Hematopoietic multipotent progenitor cell treated with erythropoietin and hydrocortisone succinate and interleukin-3 and kit ligand, for 15 days (in vitro differentiated cells): Measurements from ENCODE around the gene DES.

Source experiments
- DNase-seq: peaks from one replicate; pipeline ENCODE4 v3.0.0-alpha.2; 2015; ENCODE audit warnings: low spot score

The DES gene

GRCh38 chr2:219453671-219454590, 35.8 kb downstream of the DES start:
- no peak for DNase-seq

- DNase-seq, result no peak
Observed at GRCh38 chr2:219455581-219455980, 37.4 kb downstream of the DES start.

GRCh38 chr2:219457784-219458369, 39.7 kb downstream of the DES start:
- DNase-seq, result no peak

- no peak for DNase-seq
Observed at GRCh38 chr2:219458996-219459395, 40.8 kb downstream of the DES start.

DNA sequence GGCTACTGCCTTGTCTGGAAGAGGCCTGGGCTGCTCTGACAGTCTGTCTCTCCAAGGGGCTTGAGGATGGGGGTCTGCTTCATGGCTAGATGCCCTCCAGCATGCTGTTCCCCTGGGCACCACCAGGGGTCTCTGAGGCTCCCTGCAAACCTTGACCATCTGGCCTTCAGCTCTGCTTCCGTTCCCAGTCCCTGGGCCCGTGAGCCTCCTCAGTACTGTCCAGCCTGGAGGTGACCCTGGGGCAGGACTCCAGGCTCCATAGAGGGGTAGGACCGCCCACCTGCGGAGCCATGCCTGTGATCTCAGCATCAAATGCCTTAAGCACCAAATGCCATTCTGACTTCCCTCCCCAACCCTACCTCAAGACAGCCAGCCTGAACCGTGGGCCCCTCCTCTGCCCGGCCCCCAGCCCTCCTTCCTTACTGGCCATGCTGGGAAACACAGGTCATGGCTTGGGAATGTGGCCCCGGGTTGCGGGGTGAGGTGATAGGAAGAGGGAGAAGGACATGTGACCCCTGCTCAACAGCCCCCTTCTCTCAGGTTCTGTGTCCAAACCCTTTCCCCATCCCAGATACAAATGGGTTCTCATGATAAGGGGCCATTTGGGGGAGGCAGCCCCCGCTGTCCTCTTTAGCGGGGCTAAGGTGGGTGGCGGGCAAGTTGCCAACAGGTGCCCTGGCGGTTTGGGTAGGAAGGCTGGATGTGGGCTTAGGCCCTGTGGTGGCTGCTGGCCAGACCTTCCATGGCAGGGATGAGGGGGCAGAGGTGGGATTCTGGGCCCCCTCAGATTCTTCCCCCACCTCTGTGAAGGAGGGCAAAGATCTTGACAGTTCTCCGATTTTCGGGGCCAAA, 41.5 kb downstream of the DES start:
- DNase-seq, result peak; percentile 53

DNA sequence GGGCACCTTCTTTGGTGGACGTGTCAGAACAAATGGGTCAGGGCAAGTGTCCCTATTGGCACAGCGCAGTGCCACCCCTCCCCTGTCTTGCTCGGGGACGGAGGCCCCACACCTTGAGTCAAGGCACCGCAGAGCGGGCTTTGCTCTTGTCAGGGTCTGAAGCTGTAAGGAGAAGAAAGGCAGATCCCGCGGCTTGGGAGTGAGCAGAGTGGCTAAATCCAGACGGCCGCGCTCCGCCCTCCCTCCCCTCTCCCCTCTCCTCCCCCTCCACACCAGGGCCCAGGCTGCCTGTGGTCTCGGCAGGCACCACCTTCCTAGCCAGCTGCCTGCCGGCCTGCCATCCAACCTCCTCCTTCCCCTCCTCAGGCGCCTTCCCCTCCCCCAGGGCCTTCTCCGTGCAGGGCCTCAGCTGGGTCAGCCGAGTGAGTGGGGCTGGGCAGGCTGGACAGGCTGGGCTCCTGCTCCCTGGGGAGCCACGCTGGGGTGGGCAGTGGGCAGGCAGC, 42.3 kb downstream of the DES start:
- DNase-seq, result no peak

DNA sequence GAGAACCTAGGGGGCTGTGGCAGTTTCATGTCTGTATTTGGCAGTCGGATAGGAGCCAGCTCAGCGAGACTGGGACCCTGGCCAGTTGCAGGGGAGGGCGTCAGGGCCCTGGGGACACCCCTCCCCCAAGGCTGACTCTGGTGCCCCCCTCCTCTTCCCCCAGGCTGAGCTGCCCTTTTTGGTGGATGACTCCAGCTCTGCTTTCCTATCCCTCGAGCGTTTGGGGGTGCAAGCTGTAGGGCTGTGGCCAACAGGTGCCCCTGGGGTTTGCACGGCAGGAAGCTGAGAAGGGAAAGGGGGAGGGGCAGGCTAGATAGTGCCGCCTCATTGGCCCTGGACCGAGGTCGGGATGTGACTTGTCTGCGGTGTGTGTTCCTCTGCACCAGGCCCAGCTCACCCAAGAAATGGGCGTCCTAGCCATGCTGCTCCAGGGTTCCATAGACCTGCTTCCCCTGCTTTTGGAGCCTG, 42.9 kb downstream of the DES start:
- no peak for DNase-seq

DNA sequence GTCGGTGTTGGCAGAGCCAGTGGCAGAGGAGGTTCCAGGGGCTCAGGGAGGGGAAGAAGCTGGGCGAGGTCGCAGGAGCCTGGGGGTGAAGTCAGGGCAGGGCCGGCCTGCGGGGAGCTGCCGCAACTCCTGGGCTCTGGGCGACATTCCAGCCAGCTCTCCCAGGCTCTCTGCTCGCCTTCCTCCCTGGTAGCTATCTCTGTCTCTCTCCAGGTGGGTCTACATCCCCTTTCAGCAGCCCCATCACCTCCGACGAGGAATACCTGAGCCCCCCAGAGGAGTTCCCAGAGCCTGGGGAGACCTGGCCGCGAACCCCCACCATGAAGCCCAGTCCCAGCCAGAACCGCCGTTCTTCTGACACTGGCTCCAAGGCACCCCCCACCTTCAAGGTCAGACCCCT, 43.5 kb downstream of the DES start:
- DNase-seq, result no peak

GRCh38 chr2:219462349-219462748, 44.2 kb downstream of the DES start:
- DNase-seq, result no peak

DNA sequence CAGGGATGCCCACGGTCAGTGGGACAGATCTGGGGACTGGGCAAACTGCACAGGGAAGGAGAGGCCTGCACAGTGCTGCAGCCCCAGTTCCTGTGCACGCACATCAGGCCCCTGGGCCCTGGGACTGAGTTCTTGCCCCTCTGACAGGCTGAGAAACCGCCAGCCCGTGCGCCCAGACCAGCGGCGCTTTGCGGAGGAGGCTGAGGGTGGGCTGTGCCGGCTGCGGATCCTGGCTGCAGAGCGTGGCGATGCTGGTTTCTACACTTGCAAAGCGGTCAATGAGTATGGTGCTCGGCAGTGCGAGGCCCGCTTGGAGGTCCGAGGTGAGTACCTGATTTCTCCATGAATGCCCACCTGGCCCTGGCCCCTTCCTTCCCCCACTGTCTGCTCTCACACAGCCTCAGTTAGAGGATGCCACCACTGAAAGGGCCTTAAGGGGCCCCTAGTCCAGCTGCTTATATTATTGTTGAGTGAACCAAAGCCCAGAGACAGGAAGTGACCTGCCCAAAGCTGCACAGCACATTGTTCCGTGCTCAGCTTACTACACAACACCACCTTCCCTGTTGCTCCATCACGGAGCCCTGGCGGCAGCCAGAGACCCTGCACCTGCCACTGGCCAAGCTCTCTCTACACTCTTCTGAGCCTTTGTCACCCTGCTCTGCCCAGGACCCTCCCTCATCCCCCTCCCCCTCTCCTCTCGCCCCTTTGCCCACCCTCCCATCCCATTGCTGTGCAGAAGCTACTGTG, 46.3 kb downstream of the DES start:
- no peak for DNase-seq

GRCh38 chr2:219465659-219466561, 47.7 kb downstream of the DES start:
- no peak for DNase-seq

DNA sequence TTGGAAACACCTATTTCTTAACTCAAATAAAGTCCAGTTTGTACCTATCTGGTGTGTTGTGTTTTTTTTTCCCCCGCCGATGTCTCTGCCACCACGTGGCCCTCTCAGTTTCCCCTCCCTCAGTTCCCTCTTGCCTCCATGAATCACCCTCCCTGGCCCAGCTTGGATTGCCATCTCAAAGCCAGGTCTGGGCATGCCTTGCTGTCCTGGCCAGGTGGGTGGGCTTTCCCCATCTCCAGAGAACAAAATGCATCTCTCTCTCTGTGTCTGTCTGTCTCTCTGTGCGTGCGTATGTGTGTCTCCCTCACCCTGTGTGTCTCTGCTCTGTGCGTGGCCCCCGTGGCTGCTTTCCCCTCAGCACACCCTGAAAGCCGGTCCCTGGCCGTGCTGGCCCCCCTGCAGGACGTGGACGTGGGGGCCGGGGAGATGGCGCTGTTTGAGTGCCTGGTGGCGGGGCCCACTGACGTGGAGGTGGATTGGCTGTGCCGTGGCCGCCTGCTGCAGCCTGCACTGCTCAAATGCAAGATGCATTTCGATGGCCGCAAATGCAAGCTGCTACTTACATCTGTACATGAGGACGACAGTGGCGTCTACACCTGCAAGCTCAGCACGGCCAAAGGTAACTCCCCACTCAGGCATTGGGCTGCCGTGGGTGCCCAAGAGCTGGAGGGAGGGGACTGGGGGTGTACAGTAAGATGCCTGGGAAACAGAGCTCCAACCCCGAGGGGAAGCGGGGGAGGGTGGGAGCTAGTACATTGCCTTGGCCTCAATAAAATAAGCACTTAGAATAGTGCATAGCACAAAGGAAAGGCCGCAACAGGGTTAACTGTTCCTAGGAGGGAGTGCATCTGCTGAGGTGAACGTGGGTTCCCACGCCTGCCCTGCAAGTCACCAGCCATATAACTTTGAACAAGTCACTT, 48.9 kb downstream of the DES start:
- no peak for DNase-seq

GRCh38 chr2:219467736-219468075, 49.5 kb downstream of the DES start:
- no peak for DNase-seq

DNA sequence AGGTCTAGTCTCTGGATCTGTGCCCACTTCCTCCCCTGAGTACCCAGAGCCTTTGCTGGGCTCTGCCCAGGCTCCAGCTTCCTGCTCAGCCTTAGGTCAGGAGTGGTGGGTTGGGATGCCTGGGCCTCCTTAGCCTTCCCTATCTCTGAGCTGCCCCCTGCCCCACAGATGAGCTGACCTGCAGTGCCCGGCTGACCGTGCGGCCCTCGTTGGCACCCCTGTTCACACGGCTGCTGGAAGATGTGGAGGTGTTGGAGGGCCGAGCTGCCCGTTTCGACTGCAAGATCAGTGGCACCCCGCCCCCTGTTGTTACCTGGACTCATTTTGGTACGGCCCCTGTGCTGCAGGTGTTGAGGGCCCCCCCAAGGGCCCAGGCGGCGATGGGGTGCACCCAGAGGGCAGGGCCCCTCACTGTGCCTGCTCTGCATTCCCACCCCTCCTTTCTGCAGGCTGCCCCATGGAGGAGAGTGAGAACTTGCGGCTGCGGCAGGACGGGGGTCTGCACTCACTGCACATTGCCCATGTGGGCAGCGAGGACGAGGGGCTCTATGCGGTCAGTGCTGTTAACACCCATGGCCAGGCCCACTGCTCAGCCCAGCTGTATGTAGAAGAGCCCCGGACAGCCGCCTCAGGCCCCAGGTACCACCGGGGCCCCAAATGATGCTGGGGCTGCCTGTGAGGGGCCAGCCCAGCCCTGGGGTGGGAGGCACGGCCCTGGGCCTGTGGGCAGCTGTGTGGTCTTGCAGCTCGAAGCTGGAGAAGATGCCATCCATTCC, 50.4 kb downstream of the DES start:
- no peak for DNase-seq

GRCh38 chr2:219469186-219469724, 51.1 kb downstream of the DES start:
- DNase-seq, result no peak

- no peak for DNase-seq
Observed at GRCh38 chr2:219470429-219470828, 52.3 kb downstream of the DES start.

- DNase-seq, result no peak
Observed at GRCh38 chr2:219471476-219472371, 53.5 kb downstream of the DES start.
